IgD-negative memory B cell (primary cell): Measurements from ENCODE around the gene PLXND1. TPM values are rescaled to one million over a fixed set of nuclear protein-coding genes. Genes with fewer than 3 reads are reported as not detected.
A peak's percentile ranks its signal among the peaks of the same experiment; 100 is the strongest.

ENCODE experiments used
- H3K27ac Mint-ChIP-seq, 3 donors: one replicate each; pipeline ENCODE4 v1.8.0; 2020 to 2022; ENCODE audit warnings: mild to moderate bottlenecking in 3 of 3, mixed read lengths in 3 of 3, moderate library complexity in 1 of 3
- H3K27me3 Mint-ChIP-seq: one replicate; pipeline ENCODE4 v1.8.0; 2021; ENCODE audit warnings: mixed read lengths
- H3K36me3 Mint-ChIP-seq: one replicate; pipeline ENCODE4 v1.8.0; 2020; ENCODE audit warnings: mild to moderate bottlenecking, mixed read lengths
- H3K4me1 Mint-ChIP-seq, 3 donors: one replicate each; pipeline ENCODE4 v1.8.0; 2020 to 2022; ENCODE audit warnings: mixed read lengths in 3 of 3, mild to moderate bottlenecking in 1 of 3
- H3K4me3 Mint-ChIP-seq, 4 donors: one replicate each; pipeline ENCODE4 v1.8.0; 2020 to 2022; ENCODE audit warnings: mild to moderate bottlenecking in 4 of 4, mixed read lengths in 4 of 4, moderate library complexity in 3 of 4
- H3K9me3 Mint-ChIP-seq, 3 donors: one replicate each; pipeline ENCODE4 v1.8.0; 2020 to 2021; ENCODE audit warnings: mixed read lengths in 3 of 3, mild to moderate bottlenecking in 1 of 3
- polyA plus RNA-seq: library from polyadenylated mRNA; unstranded; fragments of 300-500 nt; fragmentation: Illumina TruSeq; gene quantifications from one replicate; pipeline ENCODE4 v1.2.3, GENCODE V29; 2021

The PLXND1 gene
- polyA plus RNA-seq, 1 donor from 2014 or later: 3.0 TPM

DNA sequence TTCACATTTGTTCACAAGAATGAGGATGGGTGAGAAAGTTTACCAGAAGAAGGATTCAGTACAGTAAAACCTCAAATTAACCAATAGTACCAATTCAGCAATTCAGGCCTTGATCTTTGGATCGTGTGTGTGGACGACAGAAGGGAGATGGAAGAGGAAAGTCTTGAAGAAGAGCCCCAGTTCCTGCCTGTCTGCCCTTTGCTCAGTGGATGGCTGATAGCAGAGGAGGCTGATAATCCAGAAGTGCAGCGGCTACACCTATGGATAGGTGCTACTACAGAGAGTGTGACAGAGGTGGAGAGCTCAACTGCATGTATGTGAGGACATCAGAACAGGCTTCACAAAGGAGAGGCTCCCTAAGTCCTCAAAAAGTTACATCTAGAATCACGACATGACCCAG, 29.2 kb upstream of the PLXND1 start:
- Mint-ChIP-seq H3K4me3 (no peak overlapping the region), H3K4me1 (peaks cover 0 to 2% (median 0%) of the 10 kb centered on the region in 3 donors), H3K9me3 (peaks cover 5 to 8% (median 5%) of the 10 kb centered on the region in 3 donors), H3K27me3 (peaks cover 11% of the 10 kb centered on the region), H3K27ac (no peak overlapping the region), H3K36me3 (peaks cover 1% of the 10 kb centered on the region)

DNA sequence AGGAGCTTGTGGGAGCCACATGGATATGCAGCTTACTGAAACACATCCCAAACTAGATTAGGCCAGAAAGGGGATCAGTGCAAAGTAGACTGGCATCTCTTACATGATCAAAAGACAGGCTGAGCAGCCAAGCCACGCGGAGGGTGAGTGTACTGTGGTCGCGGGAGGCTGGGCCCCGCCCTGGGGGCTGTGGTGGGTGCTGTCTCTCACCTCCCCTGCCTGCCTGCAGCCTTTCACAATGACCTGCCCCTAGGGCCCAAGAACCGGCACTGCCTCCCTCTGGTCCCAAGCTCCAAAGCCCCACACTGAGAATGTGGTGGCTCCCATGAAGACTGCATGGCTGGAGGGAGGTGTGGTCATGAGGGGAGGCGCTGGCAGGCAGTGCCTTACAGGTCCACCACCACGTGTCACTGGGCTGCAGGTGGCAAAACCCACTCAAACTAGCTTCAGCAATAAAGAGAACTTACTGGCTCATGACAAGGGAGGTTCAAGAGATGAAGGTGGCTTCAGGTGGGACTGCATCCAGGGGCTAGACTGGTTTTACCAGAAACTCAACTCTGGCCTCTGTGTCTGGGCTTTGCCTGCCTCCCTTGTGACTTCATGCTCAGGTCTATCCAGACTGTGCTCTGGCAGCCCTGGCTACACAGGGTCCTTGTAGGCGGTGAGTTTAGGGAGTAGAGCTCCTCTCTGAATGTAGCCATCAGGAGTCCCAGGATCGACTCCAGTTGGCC, 27.4 kb upstream of the PLXND1 start:
- Mint-ChIP-seq H3K9me3 (peaks cover 5 to 8% (median 5%) of the 10 kb centered on the region in 3 donors), H3K27ac (no peak overlapping the region), H3K36me3 (peaks cover 1% of the 10 kb centered on the region), H3K4me1 (peaks cover 0 to 2% (median 0%) of the 10 kb centered on the region in 3 donors), H3K4me3 (peak overlapping the region in 1 of 4 donors; percentile 20), H3K27me3 (peaks cover 11% of the 10 kb centered on the region)

DNA sequence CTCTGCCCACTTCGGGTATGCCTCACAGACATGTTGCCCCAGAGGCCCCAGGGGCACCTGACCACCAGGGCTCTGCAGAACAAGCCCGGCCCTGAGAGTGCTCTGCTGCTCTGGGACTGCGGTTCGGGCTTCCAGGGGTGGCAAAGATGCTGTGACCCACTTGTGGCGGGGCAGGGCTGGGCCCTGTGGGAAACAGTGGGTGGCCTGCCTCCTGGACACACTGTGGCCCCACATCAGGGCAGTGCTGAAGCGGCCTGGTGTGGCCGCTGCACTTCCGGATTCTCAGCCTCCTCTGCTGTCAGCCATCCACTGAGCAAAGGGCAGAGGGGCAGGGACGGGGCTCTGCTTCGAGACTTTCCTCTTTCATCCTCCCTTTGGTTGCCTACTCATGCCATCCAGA, 26.5 kb upstream of the PLXND1 start:
- peaks cover 1% of the 10 kb centered on the region for H3K36me3 Mint-ChIP-seq
- H3K4me3 Mint-ChIP-seq: peak overlapping the region in 1 of 4 donors; percentile 20
- peaks cover 5 to 8% (median 5%) of the 10 kb centered on the region in 3 donors for H3K9me3 Mint-ChIP-seq
- no peak overlapping the region for H3K27ac Mint-ChIP-seq
- H3K4me1 Mint-ChIP-seq: peaks cover 3 to 4% (median 3%) of the 10 kb centered on the region in 3 donors
- H3K27me3 Mint-ChIP-seq: peaks cover 11% of the 10 kb centered on the region

DNA sequence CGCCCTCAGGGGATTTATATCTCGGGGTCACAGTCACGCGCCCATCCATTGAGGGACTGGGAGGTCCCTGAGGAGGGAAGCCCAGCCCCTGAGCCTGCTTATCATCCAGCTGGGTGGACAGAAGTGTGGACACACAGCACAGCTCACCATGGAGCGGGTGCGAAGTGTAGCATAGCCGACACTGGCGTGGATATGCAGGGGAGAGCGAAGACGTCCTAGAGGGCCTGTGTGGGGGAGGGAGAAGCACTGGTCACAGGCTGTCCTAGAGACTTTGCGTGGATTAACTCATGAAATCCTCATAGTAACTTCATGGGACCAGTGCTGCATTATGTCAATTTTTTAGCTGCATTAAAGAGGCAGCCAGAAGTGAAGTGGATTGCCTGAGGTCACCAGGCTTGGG, 26.1 kb upstream of the PLXND1 start:
- Mint-ChIP-seq H3K36me3 (peaks cover 1% of the 10 kb centered on the region), H3K27ac (no peak overlapping the region), H3K27me3 (peaks cover 11% of the 10 kb centered on the region), H3K4me1 (peaks cover 6% of the 10 kb centered on the region in 3 donors), H3K9me3 (peaks cover 5 to 8% (median 5%) of the 10 kb centered on the region in 3 donors), H3K4me3 (no peak overlapping the region)

DNA sequence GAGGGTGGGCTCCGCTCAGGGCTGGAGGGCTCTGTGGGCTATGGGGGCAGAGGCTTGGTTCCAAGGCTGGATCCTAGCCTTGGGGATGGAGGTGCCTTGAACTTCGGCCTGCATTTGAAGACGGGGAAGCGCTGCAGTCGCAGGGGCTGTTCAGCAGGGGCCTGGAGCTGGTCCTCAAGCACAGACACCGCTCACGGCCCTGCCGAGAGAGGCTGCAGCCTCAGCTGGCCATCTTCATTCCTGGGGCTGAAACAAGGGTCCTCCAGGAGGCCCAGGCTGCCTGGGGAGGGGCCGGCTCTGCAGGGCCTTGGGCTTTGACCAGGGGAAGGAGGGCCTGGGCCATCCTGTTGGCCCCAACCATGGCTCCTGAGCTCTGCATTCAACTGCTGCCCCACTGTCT, 25.6 kb upstream of the PLXND1 start:
- Mint-ChIP-seq H3K27me3 (peaks cover 8% of the 10 kb centered on the region), H3K4me3 (no peak overlapping the region), H3K27ac (no peak overlapping the region), H3K9me3 (peaks cover 5 to 8% (median 5%) of the 10 kb centered on the region in 3 donors), H3K36me3 (no peaks in the 10 kb centered on the region), H3K4me1 (peaks cover 6% of the 10 kb centered on the region in 3 donors)

DNA sequence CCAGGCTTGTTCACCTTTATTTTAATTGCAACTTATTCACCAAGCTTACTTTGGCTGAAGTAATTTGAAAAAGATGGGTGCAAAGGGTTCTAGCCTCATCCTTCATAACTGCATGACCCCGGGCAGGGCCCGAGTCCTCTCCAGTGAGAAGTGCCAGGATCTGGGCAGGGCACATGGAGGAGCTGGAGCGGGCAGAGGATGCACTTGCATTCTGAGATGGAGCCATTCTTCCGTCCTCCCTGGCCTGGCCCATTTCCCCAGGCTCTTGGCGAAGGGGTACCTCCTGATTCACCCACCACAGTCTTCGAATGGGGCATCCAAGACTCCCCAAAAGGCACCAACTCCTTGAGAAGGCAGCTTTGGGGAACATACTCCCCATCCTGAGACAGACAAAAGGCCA, 22.5 kb upstream of the PLXND1 start:
- Mint-ChIP-seq H3K27me3 (no peaks in the 10 kb centered on the region), H3K27ac (no peak overlapping the region), H3K4me3 (peak overlapping the region in 2 of 4 donors; percentile 29 to 81), H3K9me3 (no peaks in the 10 kb centered on the region), H3K36me3 (no peaks in the 10 kb centered on the region), H3K4me1 (peaks cover 6 to 9% (median 8%) of the 10 kb centered on the region in 3 donors)

DNA sequence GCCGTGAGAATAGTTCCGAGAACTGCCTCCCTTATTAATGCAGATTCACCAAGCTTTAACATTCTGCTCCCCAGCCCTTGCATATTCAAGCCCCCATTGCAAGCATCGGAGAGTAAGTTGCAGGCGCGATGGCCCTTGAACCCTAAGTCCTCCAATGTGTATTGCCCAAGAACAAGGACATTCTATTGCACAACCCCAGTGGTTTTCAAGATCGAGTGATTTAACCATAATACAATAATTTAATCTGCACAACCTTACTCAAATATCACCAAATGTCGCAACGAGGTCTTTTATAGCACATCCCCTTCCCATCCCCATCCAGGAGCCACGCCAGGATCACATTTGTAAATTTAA, 21.7 kb upstream of the PLXND1 start:
- H3K4me1 Mint-ChIP-seq: peaks cover 6 to 9% (median 6%) of the 10 kb centered on the region in 3 donors
- peak overlapping the region; percentile 87 to 98 (median 94) for H3K4me3 Mint-ChIP-seq
- no peaks in the 10 kb centered on the region for H3K27me3 Mint-ChIP-seq
- H3K36me3 Mint-ChIP-seq: no peaks in the 10 kb centered on the region
- no peaks in the 10 kb centered on the region for H3K9me3 Mint-ChIP-seq
- H3K27ac Mint-ChIP-seq: peak overlapping the region in 2 of 3 donors; percentile 20 to 91

DNA sequence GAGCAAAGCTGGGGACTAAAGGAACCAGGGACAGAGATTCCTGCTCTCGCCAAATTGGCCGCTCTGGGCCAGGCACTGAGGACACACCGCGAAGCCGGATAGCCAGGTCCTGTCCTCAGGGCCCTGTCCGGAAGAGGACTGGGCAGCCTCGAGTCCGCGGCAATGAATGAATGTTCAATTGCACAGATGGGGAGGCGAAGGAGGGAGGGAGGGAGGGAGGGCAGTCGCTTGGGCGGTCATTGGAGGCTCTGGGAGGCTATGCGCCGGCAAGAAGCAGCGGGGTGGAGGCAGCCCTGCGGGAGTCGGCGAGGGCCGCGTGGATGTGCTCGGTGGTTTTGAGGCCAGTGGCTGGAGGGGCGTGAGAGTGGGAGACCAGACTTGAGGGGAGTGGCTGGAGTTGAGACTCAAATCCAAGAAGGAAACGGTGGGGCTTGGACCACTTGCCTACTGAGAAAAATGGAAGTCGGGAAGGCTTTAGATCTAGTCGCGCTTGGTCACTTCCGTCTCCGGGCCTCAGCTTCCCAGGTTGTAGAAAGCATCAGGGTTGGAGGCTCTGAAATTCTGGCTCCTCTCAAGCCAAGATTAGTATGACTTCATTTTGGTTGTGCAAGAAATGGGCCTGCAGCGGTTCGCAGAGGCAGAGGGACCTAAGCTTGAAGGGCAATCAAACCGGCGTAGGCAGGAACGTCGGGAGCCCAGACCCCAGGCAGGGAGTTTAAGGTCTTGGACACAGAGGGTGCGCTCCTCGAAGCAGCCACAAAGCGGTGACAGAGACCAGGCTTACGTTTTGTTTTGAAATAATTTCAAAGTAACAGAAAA, 21.1 kb upstream of the PLXND1 start:
- H3K27me3 Mint-ChIP-seq: no peaks in the 10 kb centered on the region
- H3K36me3 Mint-ChIP-seq: no peaks in the 10 kb centered on the region
- peak overlapping the region; percentile 20 to 91 (median 62) for H3K27ac Mint-ChIP-seq
- no peaks in the 10 kb centered on the region for H3K9me3 Mint-ChIP-seq
- peaks cover 6 to 9% (median 6%) of the 10 kb centered on the region in 3 donors for H3K4me1 Mint-ChIP-seq
- peak overlapping the region; percentile 87 to 98 (median 94) for H3K4me3 Mint-ChIP-seq

DNA sequence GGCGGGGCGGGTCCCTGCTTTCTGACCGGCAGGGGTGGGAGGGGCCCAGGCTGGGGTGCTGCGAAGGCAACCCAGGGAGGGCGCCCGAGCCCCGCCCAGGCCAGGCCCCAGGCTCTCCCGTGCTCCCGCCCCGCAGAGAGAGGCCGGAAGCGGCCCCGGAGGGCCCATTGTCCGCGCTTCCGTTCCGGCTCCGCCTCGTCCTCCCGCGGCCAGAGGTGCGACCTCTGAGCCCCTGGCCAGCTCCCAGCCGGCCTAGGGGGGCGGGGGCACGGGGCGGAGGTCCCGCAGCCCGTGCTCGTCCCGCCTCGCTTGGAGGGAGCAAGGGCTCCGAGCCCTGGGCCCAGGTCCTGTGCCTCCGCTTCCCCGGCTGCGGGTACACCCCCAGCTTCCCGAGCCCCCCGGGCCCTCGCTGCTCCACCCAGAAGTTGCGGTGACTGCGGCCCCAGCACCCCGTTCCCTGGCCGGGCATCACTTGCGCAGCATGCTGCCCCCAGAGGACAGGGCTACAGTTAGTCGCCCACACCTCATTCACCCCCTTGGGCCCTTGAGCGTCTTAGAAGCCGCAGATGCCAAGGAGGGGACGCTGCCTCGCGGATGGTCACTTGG, 20.4 kb upstream of the PLXND1 start:
- no peaks in the 10 kb centered on the region for H3K36me3 Mint-ChIP-seq
- H3K27ac Mint-ChIP-seq: peak overlapping the region in 2 of 3 donors; percentile 62 to 91
- H3K4me3 Mint-ChIP-seq: peak overlapping the region; percentile 87 to 98 (median 94)
- H3K9me3 Mint-ChIP-seq: no peaks in the 10 kb centered on the region
- peaks cover 6 to 9% (median 6%) of the 10 kb centered on the region in 3 donors for H3K4me1 Mint-ChIP-seq
- H3K27me3 Mint-ChIP-seq: no peaks in the 10 kb centered on the region

DNA sequence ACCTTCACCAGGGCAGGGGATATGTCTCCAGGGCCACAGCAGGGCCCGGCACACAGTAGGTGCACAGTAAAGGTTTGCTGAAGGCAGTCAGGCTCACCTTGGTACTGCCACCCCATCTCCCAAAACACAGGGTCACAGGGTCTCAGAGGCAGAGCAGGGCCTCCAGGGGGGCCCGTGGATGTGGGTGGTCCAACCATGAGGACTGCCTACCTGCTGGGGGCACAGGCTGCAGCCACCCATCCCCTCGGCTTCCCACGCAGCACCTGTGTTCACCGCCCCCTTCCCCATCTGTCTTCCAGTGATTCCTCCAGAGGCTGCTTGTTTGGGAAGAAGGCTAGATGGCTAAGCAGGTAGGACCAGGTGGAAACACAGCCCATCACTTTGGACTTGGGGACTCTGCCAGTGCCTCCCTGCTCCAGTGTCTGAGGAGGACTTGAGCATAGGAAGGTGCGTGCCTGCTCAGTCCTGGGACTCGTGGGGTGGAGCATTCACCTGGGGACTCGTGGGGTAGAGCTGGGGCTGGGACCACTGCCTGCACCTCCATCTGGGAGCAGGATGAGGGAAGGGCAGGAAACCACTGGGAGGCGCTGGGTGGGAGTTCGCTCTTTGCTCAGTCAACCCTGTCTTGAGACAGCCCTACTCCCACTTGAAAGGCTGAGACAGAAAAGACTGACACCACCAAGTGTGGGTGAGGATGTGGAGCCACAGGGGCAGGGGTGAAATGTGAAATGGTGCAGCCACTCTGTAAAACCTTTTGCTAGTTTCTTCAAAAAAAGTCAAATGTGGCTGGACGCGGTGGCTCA, 18.8 kb upstream of the PLXND1 start:
- no peaks in the 10 kb centered on the region for H3K9me3 Mint-ChIP-seq
- H3K4me1 Mint-ChIP-seq: peaks cover 6 to 9% (median 6%) of the 10 kb centered on the region in 3 donors
- H3K27ac Mint-ChIP-seq: no peak overlapping the region
- peak overlapping the region in 3 of 4 donors; percentile 56 to 68 (median 64) for H3K4me3 Mint-ChIP-seq
- no peaks in the 10 kb centered on the region for H3K36me3 Mint-ChIP-seq
- no peaks in the 10 kb centered on the region for H3K27me3 Mint-ChIP-seq

DNA sequence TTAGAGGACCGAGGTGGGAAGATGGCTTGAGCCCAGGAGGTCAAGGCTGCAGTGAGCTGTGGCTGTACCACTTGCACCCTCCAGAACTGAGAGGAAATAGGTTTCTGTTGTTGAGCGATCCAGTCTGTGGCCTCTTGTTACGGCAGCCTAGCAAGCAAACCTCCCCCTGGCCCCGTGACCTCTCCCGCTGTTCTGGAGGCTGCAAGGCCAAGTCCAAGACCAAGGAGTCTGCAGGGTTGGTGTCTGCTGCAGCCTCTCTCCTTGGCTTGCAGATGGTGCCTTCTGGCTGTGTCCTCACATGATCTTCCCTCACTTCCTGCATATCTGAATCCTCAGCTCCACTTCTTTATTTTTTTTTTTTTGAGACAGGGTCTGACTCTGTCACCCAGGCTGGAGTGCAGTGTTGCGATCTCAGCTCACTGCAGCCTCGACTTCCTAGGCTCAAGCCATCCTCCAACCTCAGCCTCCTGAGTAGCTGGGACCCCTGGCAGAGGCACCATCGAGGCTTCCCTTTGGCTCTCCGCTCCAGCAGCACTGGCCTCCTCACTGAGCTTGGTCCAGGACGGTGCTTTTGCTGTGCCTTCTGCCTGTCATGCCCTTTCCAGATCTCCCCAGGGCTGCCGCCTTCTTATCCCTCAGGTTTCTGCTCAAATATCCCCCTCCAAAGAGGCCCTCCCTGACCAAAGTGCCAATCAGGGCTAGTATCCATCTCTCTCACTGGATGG, 18.0 kb upstream of the PLXND1 start:
- peaks cover 6 to 9% (median 6%) of the 10 kb centered on the region in 3 donors for H3K4me1 Mint-ChIP-seq
- no peaks in the 10 kb centered on the region for H3K9me3 Mint-ChIP-seq
- H3K27me3 Mint-ChIP-seq: no peaks in the 10 kb centered on the region
- H3K36me3 Mint-ChIP-seq: no peaks in the 10 kb centered on the region
- H3K4me3 Mint-ChIP-seq: peak overlapping the region in 1 of 4 donors; percentile 58
- H3K27ac Mint-ChIP-seq: no peak overlapping the region

DNA sequence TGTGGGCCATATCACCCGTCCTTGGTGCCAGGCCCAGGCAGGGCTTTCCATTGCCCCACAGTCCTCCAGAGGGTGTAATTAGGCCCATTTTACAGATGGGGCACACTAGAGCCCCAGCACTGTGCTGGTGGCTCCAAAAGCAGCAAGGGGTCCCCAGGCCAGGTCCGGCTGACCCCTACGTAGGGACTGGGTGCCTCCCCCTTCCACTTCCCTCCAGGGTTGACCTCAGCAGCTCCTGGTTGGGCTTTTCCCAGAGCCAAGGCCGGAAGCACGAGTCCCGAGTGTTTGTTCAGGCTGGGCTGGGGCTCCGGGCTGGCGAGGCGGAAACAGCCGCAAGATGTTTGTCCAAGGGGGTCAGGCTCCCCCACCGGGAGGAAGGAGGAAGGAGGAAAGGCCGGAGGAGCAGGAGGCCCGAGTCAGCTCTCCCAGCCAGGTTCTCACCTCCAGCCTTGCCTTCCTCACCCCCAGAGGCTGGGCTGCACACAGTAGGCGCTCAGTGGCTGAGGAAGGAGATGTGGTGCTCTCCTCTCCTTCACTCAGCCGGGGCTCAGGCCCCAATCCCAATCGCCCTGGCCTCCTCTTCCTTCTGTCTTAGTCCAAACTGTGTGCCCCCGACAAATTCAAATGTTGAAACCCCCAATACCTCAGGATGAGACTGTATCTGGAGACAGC, 17.1 kb upstream of the PLXND1 start:
- peaks cover 6 to 14% (median 8%) of the 10 kb centered on the region in 3 donors for H3K4me1 Mint-ChIP-seq
- H3K36me3 Mint-ChIP-seq: no peaks in the 10 kb centered on the region
- peaks cover 3% of the 10 kb centered on the region for H3K27me3 Mint-ChIP-seq
- H3K27ac Mint-ChIP-seq: no peak overlapping the region
- no peaks in the 10 kb centered on the region for H3K9me3 Mint-ChIP-seq
- peak overlapping the region in 1 of 4 donors; percentile 58 for H3K4me3 Mint-ChIP-seq

DNA sequence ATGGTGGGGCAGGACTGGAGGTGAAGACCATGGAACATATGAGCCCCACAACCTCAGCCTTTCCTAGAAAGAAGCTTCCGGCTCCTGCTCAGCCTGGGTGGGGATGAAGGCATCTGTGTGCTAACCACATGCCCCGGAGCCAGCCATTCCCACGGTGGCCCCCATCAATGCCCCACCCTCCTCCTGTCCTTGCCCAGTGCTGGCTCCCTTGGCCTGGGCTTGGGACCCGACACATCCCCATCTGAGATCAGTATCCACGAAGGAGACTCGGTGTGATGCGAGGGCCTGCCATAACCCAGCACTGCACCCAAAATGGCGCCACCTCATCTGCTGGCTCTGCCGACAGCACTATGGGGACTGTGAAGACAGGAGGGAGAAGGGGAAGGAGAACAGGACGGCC, 16.5 kb upstream of the PLXND1 start:
- no peak overlapping the region for H3K4me3 Mint-ChIP-seq
- H3K4me1 Mint-ChIP-seq: peaks cover 3 to 12% (median 9%) of the 10 kb centered on the region in 3 donors
- no peaks in the 10 kb centered on the region for H3K9me3 Mint-ChIP-seq
- H3K36me3 Mint-ChIP-seq: no peaks in the 10 kb centered on the region
- peaks cover 3% of the 10 kb centered on the region for H3K27me3 Mint-ChIP-seq
- H3K27ac Mint-ChIP-seq: no peak overlapping the region
